ENCODE results near the gene LSAMP. TPM values are rescaled to one million over a fixed set of nuclear protein-coding genes. Genes with fewer than 3 reads are reported as not detected.

The LSAMP gene
- total and polyA plus RNA-seq, 9 of the 15 experiments (the other 6 are each of a cell fraction or from before 2014, with no cell fraction given): 0.09 to 0.11 TPM; not detected in 7

GRCh38 chr3:115814778-115815380 is 630.4 kb downstream of the LSAMP start (continued):
- peak; percentile 29; the same call in 1 of the 2 replicates for TF ChIP-seq DEAF1 (CRISPR knock-in tag; IDR thresholded peaks at IDR 0.05)

GRCh38 chr3:115814006-115814405 is 631.3 kb downstream of the LSAMP start:
- no peak for FAIRE-seq
- no peaks in the 10 kb centered on the region for H3K4me1 ChIP-seq (replicated peaks in 1 of 2; ENCODE audit: control insufficient read depth in 2 of 2, insufficient read depth in 2 of 2, low read length in 2 of 2)
- ChIA-PET CTCF (ENCODE audit: low intra/inter-chr PET ratio) (interaction anchor here (0.5 to 1.8 kb wide), 2 partner anchors 597 to 1993 kb away, joined by 4 to 13 read pairs; no protein-coding TSS in a partner anchor), POLR2A (no interaction called here)
- no peaks in the 10 kb centered on the region for H3K9me1 ChIP-seq (ENCODE audit: control insufficient read depth, insufficient read depth, low read length)
- H3K27ac ChIP-seq (ENCODE audit: extremely low read depth, low read depth, low read length): no peak overlapping the region
- intact Hi-C loops (cut with micrococcal nuclease): loop anchor here (1.0 to 10.0 kb wide), 4 partner anchors 121 to 1429 kb away; no protein-coding TSS in a partner anchor
- no peak overlapping the region for H3K4me3 ChIP-seq
- no peak for ATAC-seq
- H3K9me3 ChIP-seq (replicated peaks; ENCODE audit: control insufficient read depth, insufficient read depth, low read depth, low read length): no peaks in the 10 kb centered on the region
- H4K20me1 ChIP-seq (replicated peaks; ENCODE audit: control insufficient read depth, insufficient read depth, low read length): no peaks in the 10 kb centered on the region
- H3K36me3 ChIP-seq (ENCODE audit: control insufficient read depth, insufficient read depth, low read length): no peaks in the 10 kb centered on the region
- no peak overlapping the region for H2AFZ ChIP-seq (ENCODE audit: low read depth, low read length)
- no TSS peak for BruUV-seq (replicated peaks)
- DNase-seq (ENCODE audit: extremely low read depth in 1 of 4, low spot score in 3 of 4): no peak
- H3K4me2 ChIP-seq (ENCODE audit: insufficient read depth, low read length): no peak overlapping the region
- no peak overlapping the region for H3K9ac ChIP-seq (ENCODE audit: insufficient read depth in 1 of 2, low read depth in 2 of 2, low read length in 2 of 2)
- H3K79me2 ChIP-seq (ENCODE audit: control insufficient read depth, insufficient read depth, low read length): no peaks in the 10 kb centered on the region
- peaks cover 0 to 5% of the 10 kb centered on the region in 2 experiments; a peak in 2 of 5 replicates for H3K27me3 ChIP-seq (ENCODE audit: control insufficient read depth in 2 of 2, insufficient read depth in 2 of 2, low read length in 2 of 2)
- in situ Hi-C loops (cut with MboI): no loop called here
- TF ChIP-seq ID3 (CRISPR knock-in tag; IDR thresholded peaks at IDR 0.05) (no peak), ID3 (tag; IDR thresholded peaks at IDR 0.05) (no peak), RERE (CRISPR knock-in tag; IDR thresholded peaks at IDR 0.05; ENCODE audit: borderline replicate concordance) (no peak), CEBPZ (IDR thresholded peaks at IDR 0.05; ENCODE audit: borderline replicate concordance, low read depth, low read length) (no peak), ERF (CRISPR knock-in tag; IDR thresholded peaks at IDR 0.05) (no peak), TEAD4 (IDR thresholded peaks at IDR 0.05; ENCODE audit: low read length) (no peak), TEAD4 (CRISPR knock-in tag; IDR thresholded peaks at IDR 0.05; ENCODE audit: borderline replicate concordance) (no peak), NCOA4 (IDR thresholded peaks at IDR 0.05; ENCODE audit: partially characterized antibody) (no peak)
